OCI-LY7 (cell line): ENCODE measurements around the gene KCNK4.

Experiments
- EZH2phosphoT487 ChIP-seq: fragments of 200-600 bp; sonication (generic); IDR thresholded peaks from 2 replicates; pipeline ENCODE4 v1.6.1; 2018; ENCODE audit warnings: low read depth, borderline replicate concordance, mild to moderate bottlenecking, mixed run types, antibody characterized with exemption, low read length, moderate library complexity, mixed read lengths
- TF ChIP-seq, protein P1 (sequence below): fragments of 200-600 bp; sonication (generic); conservative IDR thresholded peaks from 2 replicates; pipeline ENCODE4 v1.5.1; 2014; ENCODE audit warnings: mild to moderate bottlenecking, antibody characterized with exemption, low read length, moderate library complexity, mixed read lengths

GRCh38 chr11:64283092-64283491 lies 8.0 kb upstream of the KCNK4 start:
- TF ChIP-seq, protein P1, sequence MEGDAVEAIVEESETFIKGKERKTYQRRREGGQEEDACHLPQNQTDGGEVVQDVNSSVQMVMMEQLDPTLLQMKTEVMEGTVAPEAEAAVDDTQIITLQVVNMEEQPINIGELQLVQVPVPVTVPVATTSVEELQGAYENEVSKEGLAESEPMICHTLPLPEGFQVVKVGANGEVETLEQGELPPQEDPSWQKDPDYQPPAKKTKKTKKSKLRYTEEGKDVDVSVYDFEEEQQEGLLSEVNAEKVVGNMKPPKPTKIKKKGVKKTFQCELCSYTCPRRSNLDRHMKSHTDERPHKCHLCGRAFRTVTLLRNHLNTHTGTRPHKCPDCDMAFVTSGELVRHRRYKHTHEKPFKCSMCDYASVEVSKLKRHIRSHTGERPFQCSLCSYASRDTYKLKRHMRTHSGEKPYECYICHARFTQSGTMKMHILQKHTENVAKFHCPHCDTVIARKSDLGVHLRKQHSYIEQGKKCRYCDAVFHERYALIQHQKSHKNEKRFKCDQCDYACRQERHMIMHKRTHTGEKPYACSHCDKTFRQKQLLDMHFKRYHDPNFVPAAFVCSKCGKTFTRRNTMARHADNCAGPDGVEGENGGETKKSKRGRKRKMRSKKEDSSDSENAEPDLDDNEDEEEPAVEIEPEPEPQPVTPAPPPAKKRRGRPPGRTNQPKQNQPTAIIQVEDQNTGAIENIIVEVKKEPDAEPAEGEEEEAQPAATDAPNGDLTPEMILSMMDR: no peak
- TF ChIP-seq EZH2phosphoT487: no peak
